Loucy (cell line): Measurements from ENCODE around the gene RGMA.

ENCODE experiments used
- H2AFZ ChIP-seq: fragments of 200-600 bp; sonication (generic); 2 replicates; pipeline ENCODE4 v1.6.0; 2016; ENCODE audit warnings: antibody characterized with exemption, mild to moderate bottlenecking, low read length, moderate library complexity
- H3F3A ChIP-seq: fragments of 200-600 bp; 2 replicates; pipeline ENCODE4 v1.6.0; 2016; ENCODE audit warnings: antibody characterized with exemption, low read depth, mild to moderate bottlenecking
- H3K27me3 ChIP-seq: fragments of 200-600 bp; sonication (generic); 2 replicates; pipeline ENCODE4 v1.6.1; 2014; ENCODE audit warnings: low read length, mild to moderate bottlenecking; ENCODE audit not compliant: insufficient read depth, poor library complexity, severe bottlenecking
- H3K36me3 ChIP-seq: fragments of 200-600 bp; sonication (generic); 2 replicates; pipeline ENCODE4 v1.6.1; 2016; ENCODE audit warnings: low read length; ENCODE audit not compliant: insufficient read depth
- H3K4me1 ChIP-seq: fragments of 200-600 bp; sonication (generic); 2 replicates; pipeline ENCODE4 v1.5.1; 2014; ENCODE audit warnings: low read length, mild to moderate bottlenecking; ENCODE audit not compliant: insufficient read depth, poor library complexity, severe bottlenecking
- H3K4me2 ChIP-seq: fragments of 200-600 bp; sonication (generic); 2 replicates; pipeline ENCODE4 v1.6.0; 2014; ENCODE audit warnings: antibody characterized with exemption, low read length, low read depth, mild to moderate bottlenecking; ENCODE audit not compliant: poor library complexity, severe bottlenecking
- H3K4me3 ChIP-seq: fragments of 200-600 bp; sonication (generic); 2 replicates; pipeline ENCODE4 v1.5.1; 2014; ENCODE audit warnings: low read length, mild to moderate bottlenecking, mixed read lengths; ENCODE audit not compliant: poor library complexity, severe bottlenecking
- H3K79me2 ChIP-seq: fragments of 200-600 bp; sonication (generic); 2 replicates; pipeline ENCODE4 v1.6.1; 2014; ENCODE audit warnings: low read length; ENCODE audit not compliant: insufficient read depth
- H3K9ac ChIP-seq: fragments of 200-600 bp; sonication (generic); 2 replicates; pipeline ENCODE4 v1.6.0; 2014; ENCODE audit warnings: mild to moderate bottlenecking, low read depth, low read length, moderate library complexity; ENCODE audit not compliant: poor library complexity, severe bottlenecking
- H3K9me2 ChIP-seq: fragments of 200-600 bp; sonication (generic); replicated peaks from 2 replicates; pipeline ENCODE4 v1.6.1; 2016; ENCODE audit warnings: low read depth, low read length, mixed read lengths
- H3K9me3 ChIP-seq: fragments of 200-600 bp; sonication (generic); 2 replicates; pipeline ENCODE4 v1.6.1; 2014; ENCODE audit warnings: mild to moderate bottlenecking, antibody characterized with exemption, low read length, low read depth; ENCODE audit not compliant: insufficient read depth
- H4K20me1 ChIP-seq: fragments of 200-600 bp; sonication (generic); 2 replicates; pipeline ENCODE4 v1.6.0; 2014; ENCODE audit warnings: antibody characterized with exemption, low read length, mild to moderate bottlenecking; ENCODE audit not compliant: insufficient read depth, poor library complexity, severe bottlenecking
- EZH2phosphoT487 ChIP-seq: fragments of 200-600 bp; IDR thresholded peaks from 2 replicates; pipeline ENCODE4 v1.6.1; 2018; ENCODE audit warnings: antibody characterized with exemption, mild to moderate bottlenecking, moderate library complexity, borderline replicate concordance
- TF ChIP-seq, protein P1 (sequence below): fragments of 200-600 bp; sonication (generic); conservative IDR thresholded peaks from 2 replicates; pipeline ENCODE4 v1.5.1; 2014; ENCODE audit warnings: mild to moderate bottlenecking, antibody characterized with exemption, low read length

The RGMA gene

DNA sequence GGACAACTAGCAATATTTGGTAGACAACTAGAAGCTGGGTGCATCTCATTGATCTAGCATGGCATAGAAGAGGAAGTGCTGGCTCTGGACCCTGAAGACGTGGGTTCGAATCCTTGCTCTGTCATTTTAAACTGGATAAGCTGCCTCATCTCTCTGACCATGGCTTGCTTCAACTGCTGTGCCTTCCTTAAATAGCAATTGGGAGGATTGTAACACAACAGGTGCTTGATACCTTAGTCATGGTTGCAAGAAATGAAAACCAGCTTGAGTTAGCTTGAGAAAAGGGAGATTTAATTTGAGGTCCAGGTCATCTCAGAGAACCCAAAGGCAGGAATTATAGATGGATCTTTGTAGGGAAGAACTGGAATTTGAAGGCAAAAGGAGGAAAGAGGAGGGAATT is 14.8 kb upstream of the RGMA start:
- Histone ChIP-seq H3K4me2 (no peak overlapping the region), H3K9me3 (no peaks in the 10 kb centered on the region), H3K36me3 (no peaks in the 10 kb centered on the region), H3K79me2 (no peaks in the 10 kb centered on the region), H3K4me1 (no peaks in the 10 kb centered on the region), H3K4me3 (no peak overlapping the region), H3K9ac (no peak overlapping the region), H3F3A (no peaks in the 10 kb centered on the region), H2AFZ (no peak overlapping the region), H3K9me2 (no peaks in the 10 kb centered on the region), H3K27me3 (no peaks in the 10 kb centered on the region), H4K20me1 (no peaks in the 10 kb centered on the region)
- TF ChIP-seq EZH2phosphoT487: no peak

DNA sequence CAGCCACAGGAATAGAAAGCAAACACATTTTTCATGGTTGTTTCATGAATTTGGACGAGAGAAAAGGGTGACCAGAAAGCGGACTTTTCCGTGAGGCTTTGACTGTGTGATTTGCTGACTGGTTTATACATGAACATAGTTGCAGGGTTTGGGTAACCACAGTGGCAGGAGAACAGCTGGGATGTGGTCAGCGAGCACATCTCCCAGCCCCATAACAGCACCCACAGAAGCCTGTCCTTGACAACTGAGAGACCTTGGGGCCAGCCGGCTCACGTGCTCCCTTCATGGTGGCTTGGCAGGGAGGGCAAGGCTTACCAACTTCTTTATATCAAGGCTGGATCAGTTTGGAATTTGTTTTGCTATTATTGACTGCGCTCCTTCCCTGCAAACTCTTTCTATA is 13.2 kb upstream of the RGMA start:
- no peaks in the 10 kb centered on the region for H3K9me2 ChIP-seq
- H3K4me3 ChIP-seq: no peak overlapping the region
- H2AFZ ChIP-seq: no peak overlapping the region
- no peaks in the 10 kb centered on the region for H3K36me3 ChIP-seq
- H3K9me3 ChIP-seq: no peaks in the 10 kb centered on the region
- no peaks in the 10 kb centered on the region for H3K27me3 ChIP-seq
- no peaks in the 10 kb centered on the region for H4K20me1 ChIP-seq
- H3K4me1 ChIP-seq: no peaks in the 10 kb centered on the region
- H3K9ac ChIP-seq: no peak overlapping the region
- TF ChIP-seq EZH2phosphoT487: no peak
- TF ChIP-seq, protein P1, sequence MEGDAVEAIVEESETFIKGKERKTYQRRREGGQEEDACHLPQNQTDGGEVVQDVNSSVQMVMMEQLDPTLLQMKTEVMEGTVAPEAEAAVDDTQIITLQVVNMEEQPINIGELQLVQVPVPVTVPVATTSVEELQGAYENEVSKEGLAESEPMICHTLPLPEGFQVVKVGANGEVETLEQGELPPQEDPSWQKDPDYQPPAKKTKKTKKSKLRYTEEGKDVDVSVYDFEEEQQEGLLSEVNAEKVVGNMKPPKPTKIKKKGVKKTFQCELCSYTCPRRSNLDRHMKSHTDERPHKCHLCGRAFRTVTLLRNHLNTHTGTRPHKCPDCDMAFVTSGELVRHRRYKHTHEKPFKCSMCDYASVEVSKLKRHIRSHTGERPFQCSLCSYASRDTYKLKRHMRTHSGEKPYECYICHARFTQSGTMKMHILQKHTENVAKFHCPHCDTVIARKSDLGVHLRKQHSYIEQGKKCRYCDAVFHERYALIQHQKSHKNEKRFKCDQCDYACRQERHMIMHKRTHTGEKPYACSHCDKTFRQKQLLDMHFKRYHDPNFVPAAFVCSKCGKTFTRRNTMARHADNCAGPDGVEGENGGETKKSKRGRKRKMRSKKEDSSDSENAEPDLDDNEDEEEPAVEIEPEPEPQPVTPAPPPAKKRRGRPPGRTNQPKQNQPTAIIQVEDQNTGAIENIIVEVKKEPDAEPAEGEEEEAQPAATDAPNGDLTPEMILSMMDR: no peak
- H3F3A ChIP-seq: no peaks in the 10 kb centered on the region
- H3K79me2 ChIP-seq: no peaks in the 10 kb centered on the region
- H3K4me2 ChIP-seq: no peak overlapping the region

DNA sequence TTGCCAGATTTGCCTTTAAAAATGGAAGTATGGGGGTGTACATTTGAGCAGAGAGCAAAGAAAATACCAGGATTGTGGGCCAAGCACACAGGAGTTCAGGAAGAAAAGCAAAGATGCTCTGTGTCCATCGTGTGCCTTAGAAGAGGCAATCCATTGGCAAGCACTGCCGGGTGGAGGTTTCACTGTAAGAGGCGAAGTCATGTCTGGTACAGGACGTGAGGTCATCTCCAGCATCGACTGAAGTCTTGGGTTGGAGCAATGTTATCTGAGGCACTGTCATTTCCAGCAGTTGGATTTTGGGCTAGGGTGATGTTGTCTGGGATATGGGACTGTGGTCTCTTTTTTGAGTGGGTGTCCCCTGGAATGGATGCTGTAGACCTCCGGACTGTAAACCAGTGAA is 4.8 kb upstream of the RGMA start:
- Histone ChIP-seq H3K79me2 (no peaks in the 10 kb centered on the region), H3K27me3 (peaks cover 29% of the 10 kb centered on the region), H3F3A (no peaks in the 10 kb centered on the region), H2AFZ (no peak overlapping the region), H3K4me1 (peaks cover under 1% of the 10 kb centered on the region), H3K36me3 (no peaks in the 10 kb centered on the region), H3K9me3 (no peaks in the 10 kb centered on the region), H3K9ac (no peak overlapping the region), H3K4me2 (no peak overlapping the region), H3K9me2 (no peaks in the 10 kb centered on the region), H4K20me1 (no peaks in the 10 kb centered on the region), H3K4me3 (no peak overlapping the region)
- TF ChIP-seq EZH2phosphoT487: no peak
- TF ChIP-seq, protein P1: no peak

DNA sequence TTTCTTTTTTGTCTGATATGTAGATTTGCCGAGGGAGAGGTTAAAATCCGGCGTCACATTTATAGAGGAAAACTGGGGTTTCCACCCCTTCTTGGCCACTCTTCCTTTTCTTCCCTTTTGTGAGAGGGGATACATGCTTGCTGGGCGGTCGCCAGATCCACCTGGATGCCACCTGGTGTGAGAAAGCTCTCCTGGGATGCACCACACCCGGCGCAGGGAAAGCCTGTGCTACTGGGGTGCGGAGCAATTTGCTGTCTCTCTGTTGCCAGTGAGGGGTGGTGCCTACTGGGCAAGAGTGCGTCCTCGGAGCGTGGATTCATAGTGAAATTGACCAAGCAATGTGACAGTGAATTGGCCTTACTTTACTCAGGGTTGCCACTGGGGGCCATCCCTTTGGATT is 2.5 kb upstream of the RGMA start:
- H2AFZ ChIP-seq: no peak overlapping the region
- no peaks in the 10 kb centered on the region for H3K79me2 ChIP-seq
- no peak overlapping the region for H3K4me2 ChIP-seq
- H3K4me3 ChIP-seq: no peak overlapping the region
- H3K4me1 ChIP-seq: peaks cover 14% of the 10 kb centered on the region
- H3F3A ChIP-seq: no peaks in the 10 kb centered on the region
- no peaks in the 10 kb centered on the region for H3K36me3 ChIP-seq
- peaks cover 50% of the 10 kb centered on the region for H3K27me3 ChIP-seq
- no peaks in the 10 kb centered on the region for H4K20me1 ChIP-seq
- no peak for TF ChIP-seq EZH2phosphoT487
- TF ChIP-seq, protein P1: no peak
- H3K9me3 ChIP-seq: no peaks in the 10 kb centered on the region
- H3K9me2 ChIP-seq: no peaks in the 10 kb centered on the region
- H3K9ac ChIP-seq: no peak overlapping the region
